Activated CD4-positive, alpha-beta memory T cell treated with anti-CD3 and anti-CD28 coated beads for 36 hours (primary cell): ENCODE results near the gene PALM2AKAP2. TPM values are rescaled to one million over a fixed set of nuclear protein-coding genes. Genes with fewer than 3 reads are reported as not detected.

Experiments used
- CTCF ChIA-PET: fragments of 350-600 bp; sonication (Branson Sonifier 250); formaldehyde crosslinking; loops from one replicate; lab custom pipeline; 2021; ENCODE audit warnings: antibody characterized with exemption, inconsistent platforms; lab: Charles Lee
- POLR2A ChIA-PET: fragments of 350-600 bp; sonication (Branson Sonifier 250); formaldehyde crosslinking; loops from one replicate; lab custom pipeline; 2021; ENCODE audit warnings: antibody characterized with exemption; lab: Charles Lee
- DNase-seq: peaks from one replicate; pipeline ENCODE4 v3.0.0-alpha.2; 2020
- H3K27ac Mint-ChIP-seq: one replicate; pipeline ENCODE4 v1.8.0; 2021; ENCODE audit warnings: mixed read lengths
- H3K27me3 Mint-ChIP-seq: one replicate; pipeline ENCODE4 v1.8.0; 2021; ENCODE audit warnings: mixed read lengths
- H3K36me3 Mint-ChIP-seq: one replicate; pipeline ENCODE4 v1.8.0; 2021; ENCODE audit warnings: mixed read lengths
- H3K4me1 Mint-ChIP-seq: one replicate; pipeline ENCODE4 v1.8.0; 2021; ENCODE audit warnings: low read depth, mixed read lengths
- H3K4me3 Mint-ChIP-seq: one replicate; pipeline ENCODE4 v1.8.0; 2021; ENCODE audit warnings: mild to moderate bottlenecking, mixed read lengths
- H3K9me3 Mint-ChIP-seq: one replicate; pipeline ENCODE4 v1.8.0; 2021; ENCODE audit warnings: mixed read lengths
- intact Hi-C: fragments of 100-400 bp; cut with micrococcal nuclease; formaldehyde crosslinking; loops from one replicate; pipeline ENCODE4 v1.15.1; 2023
- total RNA-seq, 2 experiments: library from RNA; stranded (reverse); gene quantifications; one replicate each; pipeline ENCODE4 v1.2.3, GENCODE V29; 2021

PALM2AKAP2 gene
- total RNA-seq, 2 experiments from 2014 or later: 0.36 TPM; not detected in 1

GRCh38 chr9:109780453-109781033 is 545 bp downstream of the PALM2AKAP2 start:
- POLR2A ChIA-PET: no interaction called here
- CTCF ChIA-PET: no interaction called here
- Mint-ChIP-seq H3K27me3 (peaks cover 15% of the 10 kb centered on the region), H3K4me1 (peaks cover 4% of the 10 kb centered on the region), H3K9me3 (no peaks in the 10 kb centered on the region), H3K27ac (no peak overlapping the region), H3K4me3 (no peak overlapping the region), H3K36me3 (no peaks in the 10 kb centered on the region)
- DNase-seq: no peak
- intact Hi-C loops: no loop called here

DNA sequence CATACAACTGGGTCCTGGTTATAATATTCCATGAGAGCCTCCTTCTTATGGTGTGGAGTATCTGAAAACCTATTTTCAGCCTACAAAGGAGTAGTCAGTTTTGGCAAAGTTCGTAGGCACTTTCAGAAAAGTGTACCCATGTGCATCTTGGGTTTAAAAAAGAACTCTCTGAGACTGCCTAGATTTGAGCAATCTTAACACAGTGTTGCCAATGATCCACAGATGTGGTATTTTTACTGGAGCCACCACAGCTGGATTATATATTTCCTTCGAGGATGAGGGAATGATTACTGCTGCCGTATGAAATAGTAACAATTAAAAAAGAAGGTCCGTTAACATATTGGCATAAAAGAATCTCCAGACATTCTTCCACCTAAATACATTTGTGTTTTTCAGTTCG is 1.1 kb downstream of the PALM2AKAP2 start:
- Mint-ChIP-seq H3K4me1 (peaks cover 4% of the 10 kb centered on the region), H3K9me3 (no peaks in the 10 kb centered on the region), H3K4me3 (no peak overlapping the region), H3K36me3 (no peaks in the 10 kb centered on the region), H3K27me3 (peaks cover 15% of the 10 kb centered on the region), H3K27ac (no peak overlapping the region)
- intact Hi-C loops: no loop called here
- ChIA-PET CTCF (no interaction called here), POLR2A (no interaction called here)
- DNase-seq: no peak

GRCh38 chr9:109781541-109782197 is 1.7 kb downstream of the PALM2AKAP2 start:
- ChIA-PET POLR2A (no interaction called here), CTCF (no interaction called here)
- no peaks in the 10 kb centered on the region for H3K36me3 Mint-ChIP-seq
- intact Hi-C loops: no loop called here
- H3K4me1 Mint-ChIP-seq: peaks cover 4% of the 10 kb centered on the region
- H3K27me3 Mint-ChIP-seq: peaks cover 15% of the 10 kb centered on the region
- no peak for DNase-seq
- H3K27ac Mint-ChIP-seq: no peak overlapping the region
- no peaks in the 10 kb centered on the region for H3K9me3 Mint-ChIP-seq
- no peak overlapping the region for H3K4me3 Mint-ChIP-seq

GRCh38 chr9:109787735-109788134 is 7.7 kb downstream of the PALM2AKAP2 start:
- ChIA-PET CTCF (no interaction called here), POLR2A (no interaction called here)
- Mint-ChIP-seq H3K27ac (no peak overlapping the region), H3K4me1 (no peaks in the 10 kb centered on the region), H3K36me3 (no peaks in the 10 kb centered on the region), H3K9me3 (no peaks in the 10 kb centered on the region), H3K4me3 (no peak overlapping the region), H3K27me3 (peaks cover 3% of the 10 kb centered on the region)
- intact Hi-C loops: no loop called here
- DNase-seq: no peak

- no peaks in the 10 kb centered on the region for H3K4me1 Mint-ChIP-seq
- no peak overlapping the region for H3K27ac Mint-ChIP-seq
- no peak for DNase-seq
- intact Hi-C loops: no loop called here
- H3K9me3 Mint-ChIP-seq: no peaks in the 10 kb centered on the region
- no peaks in the 10 kb centered on the region for H3K36me3 Mint-ChIP-seq
- ChIA-PET CTCF (no interaction called here), POLR2A (no interaction called here)
- H3K4me3 Mint-ChIP-seq: no peak overlapping the region
- H3K27me3 Mint-ChIP-seq: peaks cover 3% of the 10 kb centered on the region
These were observed 9.6 kb downstream of the PALM2AKAP2 start for GRCh38 chr9:109789556-109789955.

DNA sequence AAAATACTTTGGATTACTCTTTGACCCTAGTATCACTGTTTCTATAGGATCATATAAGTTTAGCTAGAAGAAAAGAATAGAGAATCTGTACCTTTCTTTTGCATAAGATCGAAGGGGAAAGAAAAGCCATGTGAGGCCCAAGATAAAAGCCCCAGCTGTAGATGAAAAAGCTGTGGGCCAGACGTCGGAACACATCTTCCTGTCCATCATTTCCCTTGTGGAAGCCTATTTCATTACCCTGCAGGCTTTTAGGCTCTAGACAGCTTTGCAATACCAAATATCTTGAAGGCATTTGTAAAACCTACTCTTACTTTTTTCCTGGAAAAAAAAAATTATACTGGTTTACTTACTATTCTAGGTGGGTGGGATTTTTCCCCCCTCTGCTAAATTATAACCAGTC is 10.0 kb downstream of the PALM2AKAP2 start:
- Mint-ChIP-seq H3K9me3 (no peaks in the 10 kb centered on the region), H3K27me3 (peaks cover 3% of the 10 kb centered on the region), H3K27ac (no peak overlapping the region), H3K4me3 (no peak overlapping the region), H3K36me3 (no peaks in the 10 kb centered on the region), H3K4me1 (no peaks in the 10 kb centered on the region)
- intact Hi-C loops: no loop called here
- ChIA-PET POLR2A (no interaction called here), CTCF (no interaction called here)
- no peak for DNase-seq

DNA sequence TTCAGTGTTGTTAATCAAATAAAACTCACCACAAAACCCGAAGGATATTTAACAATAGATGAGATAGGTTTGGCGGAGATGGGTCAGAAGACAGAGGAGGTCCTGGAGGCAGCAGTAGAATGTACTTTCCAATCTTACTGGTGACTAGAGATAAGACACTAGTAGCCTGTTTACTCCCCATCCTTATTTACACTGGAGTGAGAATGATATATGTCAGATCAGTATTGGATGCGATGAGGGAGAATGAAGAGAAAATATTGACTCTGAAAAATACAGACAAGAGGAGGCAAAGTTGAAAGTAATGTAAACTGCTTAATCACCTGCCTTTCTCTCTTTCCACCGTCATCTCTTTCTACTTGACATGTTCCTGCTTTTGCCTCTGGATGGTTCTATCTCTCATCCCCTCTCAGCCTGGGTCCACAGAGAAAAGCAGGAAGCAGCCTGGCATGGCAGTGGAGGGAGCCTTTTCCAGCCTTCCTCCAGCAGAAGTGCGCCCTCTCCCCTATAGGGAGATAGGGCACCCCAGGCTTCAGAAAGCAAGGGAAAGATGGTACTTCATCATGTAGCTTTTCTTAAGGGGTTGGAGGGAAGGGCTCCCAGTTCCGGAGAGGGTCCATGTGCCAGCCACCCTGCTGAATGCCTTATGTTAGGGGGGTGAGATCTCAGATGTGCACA is 11.1 kb downstream of the PALM2AKAP2 start:
- H3K36me3 Mint-ChIP-seq: no peaks in the 10 kb centered on the region
- H3K27ac Mint-ChIP-seq: no peak overlapping the region
- DNase-seq: no peak
- H3K4me3 Mint-ChIP-seq: no peak overlapping the region
- CTCF ChIA-PET: interaction anchor here (0.8 kb wide), 1 partner anchor 269 kb away, joined by 3 read pairs; no protein-coding TSS in a partner anchor
- POLR2A ChIA-PET: no interaction called here
- no peaks in the 10 kb centered on the region for H3K4me1 Mint-ChIP-seq
- intact Hi-C loops: no loop called here
- peaks cover 3% of the 10 kb centered on the region for H3K27me3 Mint-ChIP-seq
- H3K9me3 Mint-ChIP-seq: no peaks in the 10 kb centered on the region

DNA sequence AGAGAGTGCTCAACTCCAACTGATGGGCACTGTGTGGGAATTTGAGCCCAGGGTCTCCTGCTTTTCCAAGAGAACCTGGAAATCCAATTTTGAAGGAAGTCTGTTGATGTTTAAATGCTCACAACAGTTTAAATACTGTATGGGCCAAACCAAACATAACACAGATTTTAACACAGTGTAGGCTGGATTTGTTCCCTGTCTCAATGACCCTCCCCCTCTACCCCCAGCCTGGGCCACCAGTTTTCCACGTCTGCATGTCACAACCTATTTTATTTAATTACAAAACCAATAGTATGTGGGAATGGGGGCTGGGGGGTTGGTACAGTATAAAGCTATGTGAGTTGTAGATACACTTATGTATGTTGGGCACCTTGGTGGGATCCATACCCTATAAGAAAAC is 11.7 kb downstream of the PALM2AKAP2 start:
- Mint-ChIP-seq H3K4me1 (no peaks in the 10 kb centered on the region), H3K36me3 (no peaks in the 10 kb centered on the region), H3K27ac (no peak overlapping the region), H3K4me3 (no peak overlapping the region), H3K9me3 (no peaks in the 10 kb centered on the region), H3K27me3 (peaks cover 3% of the 10 kb centered on the region)
- no peak for DNase-seq
- intact Hi-C loops: no loop called here
- POLR2A ChIA-PET: no interaction called here
- CTCF ChIA-PET: interaction anchor here (0.8 kb wide), 1 partner anchor 270 kb away, joined by 3 read pairs; no protein-coding TSS in a partner anchor

DNA sequence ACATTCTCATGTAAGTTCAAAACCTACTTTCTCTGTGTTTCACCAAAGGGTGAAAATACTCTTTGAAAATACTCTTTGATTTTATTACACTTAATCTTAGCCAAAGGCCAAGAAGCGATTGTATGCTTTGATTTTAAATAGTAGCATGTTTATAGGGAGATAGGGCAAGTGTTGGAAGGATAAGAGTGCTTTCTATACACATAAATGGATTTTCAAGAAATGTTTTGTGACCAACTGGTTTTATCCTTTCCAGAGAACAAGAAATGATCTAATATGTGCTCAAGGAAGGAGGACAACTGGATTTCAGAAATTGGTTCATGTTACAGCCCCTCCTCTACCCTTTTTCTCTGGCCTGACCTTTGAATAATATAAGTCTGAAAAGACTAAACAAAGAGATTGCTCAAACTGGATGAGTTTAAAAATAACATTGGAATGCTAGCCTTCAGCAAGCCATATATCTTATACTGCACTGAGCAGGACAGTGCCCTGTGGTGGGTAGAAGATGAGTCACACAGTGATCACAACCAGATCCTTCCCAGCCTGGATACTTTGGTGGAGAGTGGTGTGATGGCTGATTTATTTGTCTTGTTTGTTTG is 13.1 kb downstream of the PALM2AKAP2 start:
- ChIA-PET CTCF (no interaction called here), POLR2A (no interaction called here)
- Mint-ChIP-seq H3K4me3 (no peak overlapping the region), H3K9me3 (no peaks in the 10 kb centered on the region), H3K27ac (no peak overlapping the region), H3K4me1 (no peaks in the 10 kb centered on the region), H3K27me3 (peaks cover 3% of the 10 kb centered on the region), H3K36me3 (no peaks in the 10 kb centered on the region)
- intact Hi-C loops: no loop called here
- no peak for DNase-seq

GRCh38 chr9:109793921-109794320 is 13.9 kb downstream of the PALM2AKAP2 start:
- no peak for DNase-seq
- intact Hi-C loops: no loop called here
- H3K4me3 Mint-ChIP-seq: no peak overlapping the region
- H3K36me3 Mint-ChIP-seq: no peaks in the 10 kb centered on the region
- CTCF ChIA-PET: no interaction called here
- no peak overlapping the region for H3K27ac Mint-ChIP-seq
- no peaks in the 10 kb centered on the region for H3K9me3 Mint-ChIP-seq
- peaks cover 2% of the 10 kb centered on the region for H3K27me3 Mint-ChIP-seq
- H3K4me1 Mint-ChIP-seq: no peaks in the 10 kb centered on the region
- POLR2A ChIA-PET: no interaction called here

GRCh38 chr9:109794361-109795012 is 14.5 kb downstream of the PALM2AKAP2 start:
- POLR2A ChIA-PET: no interaction called here
- CTCF ChIA-PET: no interaction called here

GRCh38 chr9:109795613-109796012 is 15.6 kb downstream of the PALM2AKAP2 start:
- Mint-ChIP-seq H3K27ac (no peak overlapping the region), H3K9me3 (no peaks in the 10 kb centered on the region), H3K4me1 (no peaks in the 10 kb centered on the region), H3K27me3 (peaks cover 3% of the 10 kb centered on the region), H3K36me3 (no peaks in the 10 kb centered on the region), H3K4me3 (no peak overlapping the region)
- ChIA-PET CTCF (no interaction called here), POLR2A (no interaction called here)
- intact Hi-C loops: no loop called here
- DNase-seq: no peak

More at GRCh38 chr9:109794361-109795012, 14.5 kb downstream of the PALM2AKAP2 start:
- intact Hi-C loops: no loop called here
- Mint-ChIP-seq H3K36me3 (no peaks in the 10 kb centered on the region), H3K27me3 (peaks cover 3% of the 10 kb centered on the region), H3K4me1 (no peaks in the 10 kb centered on the region), H3K9me3 (no peaks in the 10 kb centered on the region), H3K4me3 (no peak overlapping the region), H3K27ac (no peak overlapping the region)
- DNase-seq: no peak
